Muscle of leg (tissue), 16 donors: ENCODE results near the gene ARPC5L. TPM values are rescaled to one million over a fixed set of nuclear protein-coding genes. Genes with fewer than 3 reads are reported as not detected.

ENCODE experiments used
- DNase-seq: peaks from one replicate; pipeline ENCODE4 v3.0.0; 2013
- H3K27ac ChIP-seq: one replicate; pipeline ENCODE4 v1.5.1; 2013; ENCODE audit warnings: mild to moderate bottlenecking, low read length, control low read depth
- H3K27me3 ChIP-seq: one replicate; pipeline ENCODE4 v1.6.1; 2013; ENCODE audit warnings: low read length; ENCODE audit not compliant: control insufficient read depth, insufficient read depth
- H3K36me3 ChIP-seq: one replicate; pipeline ENCODE4 v1.6.1; 2013; ENCODE audit warnings: low read length; ENCODE audit not compliant: control insufficient read depth, insufficient read depth
- H3K4me1 ChIP-seq: one replicate; pipeline ENCODE4 v1.6.1; 2013; ENCODE audit warnings: low read length; ENCODE audit not compliant: control insufficient read depth, insufficient read depth
- H3K4me3 ChIP-seq: one replicate; pipeline ENCODE4 v1.5.1; 2013; ENCODE audit warnings: low read length, control low read depth
- H3K9me3 ChIP-seq: replicated peaks from 2 replicates; pipeline ENCODE4 v1.6.1; 2013; ENCODE audit warnings: low read depth, low read length; ENCODE audit not compliant: control insufficient read depth
- WGBS: methylation state at CpG from one replicate; pipeline ENCODE4 v1.1.5; 2013; ENCODE audit warnings: missing lambda C conversion rate; ENCODE audit not compliant: insufficient coverage; 5-methylcytosine and 5-hydroxymethylcytosine counted together
- long read RNA-seq, 11 donors: transcript quantifications; one replicate each; lab custom pipeline, GENCODE V29; 2026
- polyA plus RNA-seq, 8 donors: library from polyadenylated mRNA; unstranded; fragments of 120-200 nt; gene quantifications; one replicate each; pipeline versions ENCODE4 v1.2.1 to v1.2.3, GENCODE V29; 2013; ENCODE audit warnings: inconsistent platforms in 1 of 8, low replicate concordance in 1 of 8; ENCODE audit not compliant: insufficient read length in 8 of 8, insufficient read depth in 1 of 8
- total RNA-seq: library from RNA; stranded (reverse); fragments of 120-200 nt; gene quantifications from one replicate; pipeline ENCODE4 v1.2.4, GENCODE V29; 2013

ARPC5L gene
- total RNA-seq (15.0 TPM), polyA plus RNA-seq (10 to 100 TPM; 31.3 to 34.6 (median 32.4) TPM)
- long read RNA-seq, donor 1, transcript ARPC5L-201 (4 exons, 1,325 nt), result major isoform, 11 of 11 reads
- long read RNA-seq, donor 1, partial matches to known transcripts, result 0 of 11 reads
- long read RNA-seq, donor 1, other reads (novel, unspliced or antisense), result 0 of 11 reads
- long read RNA-seq, donor 2, transcript ARPC5L-201 (4 exons, 1,325 nt), result major isoform, 5 of 5 reads
- long read RNA-seq, donor 2, partial matches to known transcripts, result 0 of 5 reads
- long read RNA-seq, donor 2, other reads (novel, unspliced or antisense), result 0 of 5 reads
- long read RNA-seq, donor 3, transcript ARPC5L-201 (4 exons, 1,325 nt), result major isoform, 25 of 26 reads
- long read RNA-seq, donor 3, partial matches to known transcripts, result 0 of 26 reads
- long read RNA-seq, donor 3, other reads (novel, unspliced or antisense), result 0 of 26 reads
- long read RNA-seq, donor 4, transcript ARPC5L-201 (4 exons, 1,325 nt), result major isoform, 10 of 10 reads
- long read RNA-seq, donor 4, partial matches to known transcripts, result 0 of 10 reads
- long read RNA-seq, donor 4, other reads (novel, unspliced or antisense), result 0 of 10 reads
- long read RNA-seq, donor 5, transcript ARPC5L-201 (4 exons, 1,325 nt), result major isoform, 55 of 77 reads
- long read RNA-seq, donor 5, partial matches to known transcripts, result 17 of 77 reads
- long read RNA-seq, donor 5, other reads (novel, unspliced or antisense), result 0 of 77 reads
- long read RNA-seq, donor 6, transcript ARPC5L-201 (4 exons, 1,325 nt), result major isoform, 34 of 36 reads
- long read RNA-seq, donor 6, partial matches to known transcripts, result 0 of 36 reads
- long read RNA-seq, donor 6, other reads (novel, unspliced or antisense), result 0 of 36 reads
- long read RNA-seq, donor 7, transcript ARPC5L-201 (4 exons, 1,325 nt), result major isoform, 32 of 33 reads
- long read RNA-seq, donor 7, partial matches to known transcripts, result 0 of 33 reads
- long read RNA-seq, donor 7, other reads (novel, unspliced or antisense), result 0 of 33 reads
- long read RNA-seq, donor 8, transcript ARPC5L-201 (4 exons, 1,325 nt), result major isoform, 8 of 9 reads
- long read RNA-seq, donor 8, partial matches to known transcripts, result 0 of 9 reads
- long read RNA-seq, donor 8, other reads (novel, unspliced or antisense), result 0 of 9 reads
- long read RNA-seq, donor 9, transcript ARPC5L-201 (4 exons, 1,325 nt), result major isoform, 17 of 29 reads
- long read RNA-seq, donor 9, partial matches to known transcripts, result 10 of 29 reads
- long read RNA-seq, donor 9, other reads (novel, unspliced or antisense), result 0 of 29 reads
- long read RNA-seq, donor 10, transcript ARPC5L-201 (4 exons, 1,325 nt), result major isoform, 21 of 24 reads
- long read RNA-seq, donor 10, partial matches to known transcripts, result 0 of 24 reads
- long read RNA-seq, donor 10, other reads (novel, unspliced or antisense), result 0 of 24 reads
- long read RNA-seq, donor 11, transcript ARPC5L-201 (4 exons, 1,325 nt), result major isoform, 12 of 13 reads
- long read RNA-seq, donor 11, partial matches to known transcripts, result 0 of 13 reads
- long read RNA-seq, donor 11, other reads (novel, unspliced or antisense), result 0 of 13 reads

DNA sequence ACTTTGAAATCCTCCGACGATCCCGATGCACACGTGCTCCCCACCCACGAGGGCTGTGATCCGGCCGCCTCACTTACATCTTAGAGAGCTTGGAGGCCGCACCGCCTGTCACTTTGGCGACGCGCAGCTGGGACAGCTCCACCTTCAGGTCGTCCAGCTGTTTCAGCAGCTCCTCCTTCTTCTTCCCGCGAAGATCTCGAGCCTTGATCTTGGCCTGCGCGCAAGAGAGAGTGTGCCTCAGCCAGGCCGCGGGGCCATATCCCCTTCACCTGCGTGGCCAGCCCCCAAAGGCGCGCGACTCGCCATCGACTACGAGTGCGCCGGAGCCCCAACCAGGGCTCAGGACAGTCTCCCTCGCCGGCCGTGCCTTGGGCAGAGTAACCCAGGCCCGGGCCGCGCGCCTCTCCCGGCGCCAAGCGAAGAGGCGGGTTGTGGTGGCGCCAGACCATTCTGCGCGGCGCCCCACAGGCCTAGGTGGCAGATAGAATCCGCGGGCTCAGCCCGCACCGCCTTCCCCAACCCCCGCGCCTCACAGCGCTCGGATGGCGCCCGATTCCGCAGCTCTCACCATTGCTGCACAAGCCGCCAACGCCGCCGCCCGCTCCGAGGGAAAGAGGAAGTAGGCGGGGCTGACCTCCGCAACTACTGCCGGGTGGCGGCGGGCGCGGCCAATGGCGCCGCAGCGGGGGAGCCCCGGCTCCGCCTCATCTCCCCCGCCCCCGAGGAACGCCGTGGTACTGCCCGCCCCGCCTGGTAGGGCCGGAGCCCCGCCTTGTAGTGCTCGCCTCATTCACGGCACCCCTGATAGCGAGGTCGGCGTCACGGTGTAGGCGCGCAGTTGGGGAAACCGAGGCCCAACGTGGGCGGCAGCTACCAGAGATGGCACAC is at the start of gene ARPC5L, which contains the start of gene RPL35:
Gene ARPC5L, plus strand, starts transcription at position 789 of the 888 bp plus-strand sequence. CDS start 7,161 bp downstream, outside the sequence.
Gene RPL35, minus strand, starts transcription at position 616 of the 888 bp plus-strand sequence. Its CDS starts 45 bp downstream, at position 571.
- H3K27me3 ChIP-seq, result no peaks in the 10 kb centered on the region
- peaks cover 37% of the 10 kb centered on the region for H3K4me1 ChIP-seq
- peaks cover 45% of the 10 kb centered on the region for H3K36me3 ChIP-seq
- no peaks in the 10 kb centered on the region for H3K9me3 ChIP-seq
- WGBS, result under 1% methylated on average over 92 of the region's 92 CpGs
- H3K4me3 ChIP-seq, result peak within 1 kb of the TSS; percentile 100
- DNase-seq, result peak; percentile 97
- H3K27ac ChIP-seq, result peak within 1 kb of the TSS; percentile 89

DNA sequence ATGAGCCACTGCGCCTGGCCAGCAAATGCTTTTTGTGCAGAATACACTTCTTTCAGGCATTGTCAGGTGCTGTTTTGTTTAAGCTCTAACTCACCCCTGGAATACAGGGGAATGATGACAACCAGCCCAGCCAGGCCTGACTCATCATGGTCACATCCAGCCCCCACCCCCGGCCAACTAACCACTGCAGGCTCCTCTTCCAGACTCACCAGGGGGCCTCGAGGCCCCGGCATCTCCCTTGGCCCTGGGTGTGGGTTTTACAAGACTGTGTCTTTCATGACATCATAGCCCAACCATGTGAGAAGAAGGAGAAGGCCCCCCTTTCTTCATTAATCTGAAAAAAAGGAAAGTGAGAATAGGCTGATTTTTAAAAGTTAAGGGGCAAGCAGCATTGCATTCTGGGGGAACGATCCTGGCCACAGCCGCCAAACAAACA is 49.5 kb upstream of the ARPC5L start:
- Histone ChIP-seq H3K4me1 (peaks cover 59% of the 10 kb centered on the region), H3K36me3 (peaks cover 37% of the 10 kb centered on the region), H3K9me3 (no peaks in the 10 kb centered on the region), H3K4me3 (no peak overlapping the region), H3K27ac (peak overlapping the region; percentile 76), H3K27me3 (no peaks in the 10 kb centered on the region)
- peak; percentile 93 for DNase-seq
- WGBS, result 57% methylated on average over 1 of the region's 6 CpGs

DNA sequence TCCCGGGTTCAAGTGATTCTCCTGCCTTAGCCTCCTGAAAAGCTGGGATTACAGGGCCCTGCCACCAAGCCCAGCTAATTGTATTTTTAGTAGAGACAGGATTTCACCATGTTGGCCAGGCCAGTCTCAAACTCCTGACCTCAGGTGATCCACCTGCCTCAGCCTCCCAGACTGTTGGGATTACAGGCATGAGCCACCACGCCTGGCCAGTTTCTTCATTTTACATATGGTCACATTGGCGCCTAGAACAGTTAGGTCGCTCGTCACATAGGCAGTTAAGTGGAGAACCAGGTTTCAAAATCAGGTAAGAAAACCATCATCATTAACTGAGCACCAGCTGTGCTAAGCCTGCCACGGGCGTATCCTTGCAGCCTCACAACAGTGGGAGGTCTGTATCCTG is 48.9 kb upstream of the ARPC5L start:
- Histone ChIP-seq H3K27me3 (no peaks in the 10 kb centered on the region), H3K4me3 (no peak overlapping the region), H3K36me3 (peaks cover 31% of the 10 kb centered on the region), H3K9me3 (no peaks in the 10 kb centered on the region), H3K27ac (peak overlapping the region; percentile 76), H3K4me1 (peaks cover 55% of the 10 kb centered on the region)
- no peak for DNase-seq
- WGBS, result 76% methylated on average over 6 of the region's 7 CpGs

DNA sequence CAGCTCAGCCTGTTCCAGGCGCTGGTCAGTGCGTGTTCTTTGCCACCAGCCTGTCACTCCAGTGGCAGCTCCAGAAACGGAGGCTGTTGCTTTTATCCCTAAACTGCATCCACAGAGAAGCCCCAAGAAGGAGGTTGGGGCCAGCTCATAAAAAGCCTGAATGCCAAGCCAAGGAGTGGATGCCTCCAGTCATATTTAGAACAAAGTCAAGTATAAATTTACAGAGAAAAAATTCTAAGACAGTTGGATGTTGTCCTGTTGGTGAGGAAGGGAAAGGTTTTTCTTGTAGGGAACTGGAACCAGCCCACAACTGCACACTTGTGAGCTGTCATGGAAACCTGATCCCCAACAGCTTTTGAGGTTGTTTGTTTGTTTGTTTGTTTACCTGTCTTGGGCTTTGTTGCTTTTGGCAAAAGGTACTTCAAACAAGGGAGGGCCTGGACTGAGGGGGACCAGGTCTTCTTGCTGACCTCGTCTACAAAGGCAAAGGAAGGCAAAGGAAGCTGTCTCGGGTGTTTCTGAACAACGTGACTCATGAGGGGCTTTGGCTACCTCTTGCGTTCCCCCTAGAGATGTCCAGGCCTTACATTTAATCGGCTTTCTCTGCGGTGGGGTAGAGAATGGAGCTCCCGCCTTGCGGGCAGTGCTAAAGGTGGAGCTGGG is 48.3 kb upstream of the ARPC5L start:
- DNase-seq, result no peak
- 67% methylated on average over 6 of the region's 11 CpGs for WGBS
- no peak overlapping the region for H3K4me3 ChIP-seq
- peaks cover 60% of the 10 kb centered on the region for H3K4me1 ChIP-seq
- H3K27me3 ChIP-seq, result no peaks in the 10 kb centered on the region
- peaks cover 25% of the 10 kb centered on the region for H3K36me3 ChIP-seq
- H3K9me3 ChIP-seq, result no peaks in the 10 kb centered on the region
- H3K27ac ChIP-seq, result peak overlapping the region; percentile 76

DNA sequence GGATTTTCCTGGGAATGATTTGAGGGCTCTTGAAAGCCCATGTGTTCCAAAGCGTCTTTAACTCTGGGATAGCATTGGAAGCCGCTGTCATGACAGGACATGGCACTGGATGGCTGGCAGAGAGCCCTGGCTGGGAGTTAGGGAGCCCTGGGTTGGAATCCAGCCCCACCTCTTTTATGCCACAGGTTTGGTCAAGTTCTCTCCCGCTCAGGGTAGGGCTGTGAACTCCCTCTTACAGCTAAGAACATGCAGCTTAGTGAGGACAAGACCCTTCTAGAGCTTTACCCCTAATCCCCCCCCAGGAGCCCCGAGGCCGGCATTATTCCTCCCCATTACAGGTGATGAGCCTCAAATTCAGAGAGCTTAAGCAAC is 47.8 kb upstream of the ARPC5L start:
- Histone ChIP-seq H3K27ac (peak overlapping the region; percentile 76), H3K4me1 (peaks cover 66% of the 10 kb centered on the region), H3K4me3 (no peak overlapping the region), H3K36me3 (peaks cover 21% of the 10 kb centered on the region), H3K9me3 (no peaks in the 10 kb centered on the region), H3K27me3 (no peaks in the 10 kb centered on the region)
- WGBS, result 55% methylated on average over 3 of the region's 5 CpGs
- DNase-seq, result no peak

DNA sequence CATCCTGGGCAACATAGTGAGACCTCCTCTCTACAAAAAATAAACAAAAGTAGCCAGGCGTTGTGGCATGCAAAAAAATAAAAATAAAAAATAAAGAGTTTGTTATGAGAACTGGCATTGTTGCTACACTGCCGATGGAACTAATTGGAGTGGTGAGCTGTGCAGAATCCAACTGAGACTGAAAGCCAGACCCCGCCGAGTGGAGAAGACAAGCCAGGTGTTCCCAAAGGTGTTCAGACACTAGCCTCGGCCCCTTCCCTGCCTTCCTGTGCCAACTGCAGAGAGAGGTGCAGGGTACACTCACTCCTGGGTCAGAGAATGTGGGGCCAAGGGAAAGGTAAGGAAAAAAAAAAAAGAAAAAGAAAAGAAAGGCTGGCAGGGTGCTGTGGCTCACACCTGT is 46.3 kb upstream of the ARPC5L start:
- no peak overlapping the region for H3K4me3 ChIP-seq
- H3K27ac ChIP-seq, result no peak overlapping the region
- H3K27me3 ChIP-seq, result no peaks in the 10 kb centered on the region
- peaks cover 7% of the 10 kb centered on the region for H3K36me3 ChIP-seq
- no peak for DNase-seq
- WGBS, result 100% methylated on average over 3 of the region's 5 CpGs
- H3K4me1 ChIP-seq, result peaks cover 71% of the 10 kb centered on the region
- no peaks in the 10 kb centered on the region for H3K9me3 ChIP-seq

DNA sequence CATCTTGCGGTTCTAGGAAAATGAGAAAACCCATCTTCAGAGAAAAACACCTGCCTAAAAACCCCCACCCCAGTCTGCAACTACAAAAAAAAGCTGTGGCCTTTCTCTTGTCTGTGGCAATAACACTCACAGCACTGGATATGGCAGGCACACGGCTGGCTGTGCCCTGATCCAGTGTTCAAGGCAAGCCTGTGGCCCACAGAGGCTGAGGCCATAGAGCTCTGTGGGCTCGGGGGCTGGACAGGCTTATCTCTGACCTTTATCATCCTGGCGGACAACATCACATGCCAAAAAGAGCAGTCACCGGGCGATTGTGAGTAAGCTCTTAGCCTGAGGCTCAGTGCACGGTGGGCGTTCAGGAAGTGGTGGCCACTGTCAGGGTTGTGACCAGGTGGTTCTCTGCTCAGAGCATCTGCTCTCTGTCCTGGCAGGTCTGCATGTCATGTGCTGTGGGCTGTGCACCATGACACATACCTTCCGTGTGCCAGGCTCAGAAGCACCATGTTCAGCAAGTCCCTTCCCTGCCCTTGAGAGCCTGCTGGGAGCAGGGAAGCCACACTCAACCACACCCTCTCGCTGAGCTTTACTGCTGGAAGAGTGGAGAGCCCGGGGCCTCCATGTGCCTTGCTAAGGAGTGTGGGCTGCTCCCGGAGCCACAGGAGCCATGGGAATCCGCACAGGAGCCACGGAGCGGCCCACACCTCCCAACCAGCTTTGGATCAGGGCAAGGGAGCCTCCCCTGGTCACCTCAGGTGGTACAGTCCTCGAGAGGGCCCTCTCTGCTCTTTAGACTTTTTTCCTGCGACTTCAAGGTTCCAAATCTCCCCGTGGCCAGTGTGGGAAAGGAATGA is 43.3 kb upstream of the ARPC5L start:
- peaks cover 59% of the 10 kb centered on the region for H3K4me1 ChIP-seq
- 61% methylated on average over 12 of the region's 18 CpGs for WGBS
- H3K27me3 ChIP-seq, result no peaks in the 10 kb centered on the region
- H3K27ac ChIP-seq, result peak overlapping the region; percentile 65
- H3K9me3 ChIP-seq, result no peaks in the 10 kb centered on the region
- peak; percentile 39 for DNase-seq
- H3K36me3 ChIP-seq, result no peaks in the 10 kb centered on the region
- H3K4me3 ChIP-seq, result no peak overlapping the region
